HepG2 (cell line): ENCODE data around the gene ALDH1A2. TPM values are rescaled to one million over a fixed set of nuclear protein-coding genes. Genes with fewer than 3 reads are reported as not detected.

Source experiments
- ARNTL ChIP-seq: sonication (generic); formaldehyde crosslinking; IDR thresholded peaks from 2 replicates; pipeline ENCODE4 v1.4.0; 2020; ENCODE audit warnings: mild to moderate bottlenecking, missing genetic modification reagents
- ATF6 ChIP-seq: sonication (generic); formaldehyde crosslinking; conservative IDR thresholded peaks from 2 replicates; pipeline ENCODE4 v1.4.0; 2020; ENCODE audit warnings: missing genetic modification reagents
- CSRNP2 ChIP-seq: sonication (generic); formaldehyde crosslinking; conservative IDR thresholded peaks from 2 replicates; pipeline ENCODE4 v1.8.0; 2022; ENCODE audit warnings: low read depth, missing genetic modification reagents
- CTCF ChIP-seq: sonication (generic); formaldehyde crosslinking; IDR thresholded peaks from 2 replicates; pipeline ENCODE4 v1.5.0; 2020; ENCODE audit warnings: mild to moderate bottlenecking, missing genetic modification reagents, moderate library complexity
- FOXA1 ChIP-seq, 2 experiments: fragments of 450-650 bp in 1 of 2; sonication (generic) in 1 of 2; formaldehyde crosslinking in 1 of 2; IDR thresholded peaks; 2 replicates each; pipeline versions ENCODE4 v1.4.0 to v1.6.1; 2016 to 2020; ENCODE audit warnings: missing genetic modification reagents in 1 of 2
- FOXA3 ChIP-seq: IDR thresholded peaks from 2 replicates; pipeline ENCODE4 v1.6.1; 2016; ENCODE audit warnings: missing genetic modification reagents, missing compliant biosample characterization
- FOXK1 ChIP-seq: sonication (generic); formaldehyde crosslinking; IDR thresholded peaks from 2 replicates; pipeline ENCODE4 v1.4.0; 2020; ENCODE audit warnings: low read depth, missing genetic modification reagents, borderline replicate concordance
- FOXK2 ChIP-seq: fragments of 450-650 bp; IDR thresholded peaks from 2 replicates; pipeline ENCODE4 v1.6.1; 2016
- RAD21 ChIP-seq: fragments of 450-650 bp; formaldehyde crosslinking; IDR thresholded peaks from 2 replicates; pipeline ENCODE4 v1.5.0; 2020; ENCODE audit warnings: mild to moderate bottlenecking
- REXO4 ChIP-seq: sonication (generic); formaldehyde crosslinking; IDR thresholded peaks from 2 replicates; pipeline ENCODE4 v1.8.0; 2022; ENCODE audit warnings: missing genetic modification reagents, mild to moderate bottlenecking, borderline replicate concordance
- SAFB2 ChIP-seq: sonication (generic); formaldehyde crosslinking; IDR thresholded peaks from 2 replicates; pipeline ENCODE4 v1.5.1; 2020; ENCODE audit warnings: missing genetic modification reagents, low read depth, mild to moderate bottlenecking, borderline replicate concordance
- SMC3 ChIP-seq: IDR thresholded peaks from 2 replicates; pipeline ENCODE4 v1.6.1; 2011; ENCODE audit warnings: low read length, improper control_type of control experiment
- STAG1 ChIP-seq: sonication (generic); formaldehyde crosslinking; IDR thresholded peaks from 2 replicates; pipeline ENCODE4 v1.4.0; 2020; ENCODE audit warnings: missing genetic modification reagents
- YEATS2 ChIP-seq: sonication (generic); formaldehyde crosslinking; IDR thresholded peaks from 2 replicates; pipeline ENCODE4 v1.4.0; 2020; ENCODE audit warnings: missing genetic modification reagents, borderline replicate concordance
- ZNF331 ChIP-seq: sonication (generic); formaldehyde crosslinking; IDR thresholded peaks from 2 replicates; pipeline ENCODE4 v1.4.0; 2020; ENCODE audit warnings: missing genetic modification reagents
- ZNF382 ChIP-seq: sonication (generic); formaldehyde crosslinking; IDR thresholded peaks from 2 replicates; pipeline ENCODE4 v1.5.0; 2020; ENCODE audit warnings: missing genetic modification reagents, mild to moderate bottlenecking, borderline replicate concordance
- polyA plus RNA-seq, 8 experiments: library from polyadenylated mRNA; depleted of rRNA in 3 of 8; stranded (reverse) in 7 of 8; unstranded in 1 of 8; fragments of >200 nt; fragmentation: Illumina TruSeq in 4 of 8; extraction: Trizol in 4 of 8; gene quantifications; 2 replicates each; pipeline versions ENCODE4 v1.2.1 to v1.2.3, GENCODE V29; 2011 to 2016; ENCODE audit warnings: low read depth in 4 of 8, missing spikeins in 1 of 8, mixed read lengths in 1 of 8; ENCODE audit not compliant: insufficient read depth in 1 of 8
- total RNA-seq, 5 experiments: library from RNA; depleted of rRNA; stranded (reverse); fragments of >200 nt; fragmentation: Illumina TruSeq; extraction: Trizol; gene quantifications; 2 replicates each; pipeline ENCODE4 v1.2.3, GENCODE V29; 2016; ENCODE audit warnings: low read depth in 1 of 5

Gene ALDH1A2
- total and polyA plus RNA-seq, 2 of the 13 experiments (the other 11 are each of a cell fraction or from before 2014, with no cell fraction given): 0.64 to 0.90 TPM

- TF ChIP-seq CSRNP2 (CRISPR knock-in tag): no peak
- peak; percentile 79 for TF ChIP-seq SMC3
- TF ChIP-seq REXO4: no peak
- peak; percentile 80 for TF ChIP-seq FOXA3 (CRISPR knock-in tag)
- peak; percentile 75 for TF ChIP-seq CTCF (CRISPR knock-in tag)
- TF ChIP-seq SAFB2 (CRISPR knock-in tag): no peak
- TF ChIP-seq ZNF382 (CRISPR knock-in tag): no peak
- TF ChIP-seq ZNF331 (CRISPR knock-in tag): no peak
- no peak for TF ChIP-seq YEATS2 (CRISPR knock-in tag)
- TF ChIP-seq FOXK1 (CRISPR knock-in tag): peak; percentile 28; the same call in 1 of the 2 replicates
- TF ChIP-seq ARNTL (CRISPR knock-in tag): no peak
- peak; percentile 75 for TF ChIP-seq STAG1 (CRISPR knock-in tag)
- no peak for TF ChIP-seq FOXA1 (IDR thresholded peaks at IDR 0.05)
- peak; percentile 72 for TF ChIP-seq FOXA1 (CRISPR knock-in tag; IDR thresholded peaks at IDR 0.05)
- no peak for TF ChIP-seq ATF6 (CRISPR knock-in tag)
- no peak for TF ChIP-seq FOXK2
- TF ChIP-seq RAD21 (CRISPR knock-in tag): 0 out of 2 replicates have a peak, but pooled peaks have one; percentile 25
Measured at GRCh38 chr15:58077427-58077826, 11.9 kb upstream of the ALDH1A2 start (continued).
